HG03060 (cell line): ENCODE results near the gene ABHD12.

Experiments used
- ATAC-seq: cut with Tn5 transposase; IDR thresholded peaks from one replicate; pipeline ENCODE4 v1.9.1; 2021; ENCODE audit warnings: low read depth, moderate number of reproducible peaks; ENCODE audit not compliant: unreplicated experiment

ABHD12 gene

GRCh38 chr20:25382704-25383370 lies 7.8 kb downstream of the ABHD12 start:
- ATAC-seq, result no peak

GRCh38 chr20:25380945-25381614 lies 9.6 kb downstream of the ABHD12 start:
- no peak for ATAC-seq

DNA sequence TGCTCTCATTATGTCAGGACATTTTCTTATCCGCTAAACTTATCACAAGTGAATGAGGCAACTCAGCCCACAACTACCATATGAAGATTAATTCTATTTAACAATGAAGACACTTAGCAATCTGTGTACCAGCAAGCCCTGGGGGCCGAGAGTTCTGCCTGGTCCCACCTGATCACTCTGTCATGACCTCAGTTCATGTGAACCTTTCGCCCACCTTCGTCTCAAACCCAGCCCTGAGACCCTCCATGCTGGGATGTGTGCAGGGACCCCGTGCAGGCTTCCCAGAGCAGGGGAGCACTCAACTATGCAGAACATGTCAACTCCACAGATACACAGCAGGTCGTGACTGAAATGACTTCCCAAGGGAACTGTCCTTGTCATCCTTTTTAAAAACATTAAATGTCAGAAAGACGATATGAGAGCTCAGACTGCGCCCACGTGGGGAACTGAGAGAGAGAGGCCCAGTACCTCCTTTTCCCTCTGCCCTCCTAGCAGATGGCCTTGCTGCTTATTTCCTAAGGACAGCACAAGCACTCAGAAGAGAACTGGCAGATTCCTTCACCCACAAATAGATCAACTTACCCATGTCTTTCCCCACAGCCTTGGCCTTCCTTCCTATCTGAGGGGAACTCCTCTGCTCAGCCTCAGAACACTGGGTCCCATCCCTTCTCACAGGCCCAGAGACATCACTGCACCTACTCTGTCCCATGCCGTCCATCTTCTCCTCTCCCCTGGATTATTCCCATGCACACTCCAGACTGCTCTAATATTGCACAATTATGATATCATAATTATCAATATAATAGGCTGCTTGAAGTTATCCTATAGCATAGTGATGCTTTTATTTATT lies 11.5 kb downstream of the ABHD12 start:
- ATAC-seq, result no peak

GRCh38 chr20:25378189-25378883 lies 12.3 kb downstream of the ABHD12 start:
- ATAC-seq, result no peak

DNA sequence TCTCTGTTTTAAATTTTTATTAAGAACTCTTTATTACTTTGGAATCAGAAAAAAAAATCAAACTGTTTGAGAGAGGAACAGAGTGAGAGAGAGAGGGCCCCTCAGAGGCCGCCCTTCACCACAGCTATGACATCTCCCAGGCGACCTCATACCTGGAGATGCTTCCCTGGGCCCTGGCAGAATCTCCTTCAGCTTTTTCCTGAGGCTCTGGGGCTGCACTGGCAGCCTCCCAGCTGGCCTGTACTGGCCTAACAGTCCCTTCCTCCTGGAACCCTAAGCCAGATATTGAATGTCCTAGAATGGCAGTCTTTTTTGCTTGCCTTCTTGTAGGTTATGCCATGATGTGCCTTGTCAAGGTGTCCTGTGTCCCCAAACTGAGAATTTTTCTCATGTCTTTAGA lies 13.7 kb downstream of the ABHD12 start:
- no peak for ATAC-seq

- no peak for ATAC-seq
Measured at GRCh38 chr20:25376236-25376635, 14.4 kb downstream of the ABHD12 start.

DNA sequence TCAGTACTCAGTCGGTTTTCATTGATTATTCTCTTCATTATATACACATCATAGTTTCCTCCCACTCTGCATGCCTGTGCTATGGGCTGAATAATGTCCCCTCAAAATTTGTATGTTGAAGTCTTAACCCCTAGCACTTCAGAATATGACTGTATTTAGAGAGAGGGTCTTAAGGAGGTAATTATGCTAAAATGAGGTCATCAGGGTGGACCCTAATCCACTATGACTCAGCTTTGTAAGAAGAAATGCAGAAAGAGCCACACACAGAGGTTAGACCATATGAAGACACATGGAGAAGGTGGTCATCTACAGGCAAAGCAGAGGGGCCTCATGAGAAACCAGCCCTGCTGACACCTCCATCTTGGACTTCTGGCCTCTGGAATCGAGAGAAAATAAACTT lies 15.8 kb downstream of the ABHD12 start:
- ATAC-seq, result no peak

GRCh38 chr20:25372584-25373336 lies 17.9 kb downstream of the ABHD12 start:
- no peak for ATAC-seq

- no peak for ATAC-seq
Measured at GRCh38 chr20:25369971-25370370, 20.7 kb downstream of the ABHD12 start.

DNA sequence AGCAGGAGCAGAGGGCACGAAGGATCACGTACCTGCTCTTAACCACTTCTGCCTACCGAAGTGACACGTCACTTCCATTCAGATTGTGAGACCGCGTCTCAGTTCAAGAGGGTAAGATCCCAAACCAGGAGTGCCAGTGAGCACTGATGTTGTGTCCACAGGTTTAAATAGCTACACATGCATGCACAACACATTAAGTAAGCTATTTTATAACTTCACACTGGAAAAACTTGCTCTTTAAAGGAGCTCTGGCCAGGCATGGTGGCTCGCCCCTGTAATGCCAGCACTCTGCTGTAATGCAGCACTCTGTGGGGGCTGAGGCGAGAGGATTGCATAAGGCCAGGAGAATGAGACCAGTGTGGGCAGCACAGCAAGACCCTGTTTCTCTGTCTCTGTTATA lies 21.1 kb downstream of the ABHD12 start:
- ATAC-seq, result no peak

GRCh38 chr20:25368976-25369375 lies 21.7 kb downstream of the ABHD12 start:
- no peak for ATAC-seq

DNA sequence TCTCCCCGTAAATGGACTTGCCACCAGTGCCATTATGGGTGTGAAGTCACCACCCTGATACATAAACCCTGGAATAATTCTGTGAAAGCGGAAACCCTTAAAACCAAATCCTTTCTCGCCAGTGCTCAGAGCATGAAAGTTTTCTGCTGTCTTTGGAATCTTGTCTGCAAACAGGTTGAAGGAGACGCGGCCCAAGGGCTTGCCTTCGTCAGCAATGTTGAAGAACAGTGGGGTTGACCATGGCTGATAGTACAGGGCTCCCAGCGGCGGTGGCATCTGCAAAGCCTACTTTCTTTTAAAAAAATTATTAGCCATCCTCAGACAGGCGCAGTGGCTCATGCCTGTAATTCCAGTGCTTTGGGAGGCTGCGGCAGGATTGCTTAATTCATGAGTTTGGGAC lies 22.1 kb downstream of the ABHD12 start:
- ATAC-seq, result no peak

- ATAC-seq, result no peak
Measured at GRCh38 chr20:25364879-25365699, 25.5 kb downstream of the ABHD12 start.

DNA sequence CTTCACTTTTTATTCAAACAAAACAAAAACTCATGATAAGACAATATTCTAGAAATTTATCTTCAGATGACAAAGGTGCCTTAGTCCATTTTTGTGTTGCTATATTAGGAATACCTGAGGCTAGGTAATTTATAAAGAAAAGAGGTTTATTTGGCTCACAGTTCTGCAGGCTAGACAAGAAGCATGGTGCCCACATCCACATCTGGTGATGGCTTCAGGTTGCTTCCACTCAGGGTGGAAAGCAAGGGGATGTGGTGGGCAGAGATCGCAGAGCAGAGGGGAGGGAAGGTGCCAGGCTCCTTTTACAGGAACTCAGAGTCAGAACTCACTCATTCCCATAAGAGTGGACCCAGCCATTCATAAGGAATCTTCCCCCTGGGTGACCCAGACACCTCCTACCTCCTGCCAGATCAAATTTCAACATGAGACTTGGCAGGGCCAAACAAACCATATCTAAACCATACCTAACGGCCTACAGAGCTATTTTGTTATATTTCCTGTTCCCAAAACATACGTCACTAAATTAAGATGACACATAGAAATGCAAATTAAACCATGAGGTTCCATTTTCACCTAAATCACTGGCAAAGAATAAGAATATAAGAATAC lies 26.4 kb downstream of the ABHD12 start:
- no peak for ATAC-seq

DNA sequence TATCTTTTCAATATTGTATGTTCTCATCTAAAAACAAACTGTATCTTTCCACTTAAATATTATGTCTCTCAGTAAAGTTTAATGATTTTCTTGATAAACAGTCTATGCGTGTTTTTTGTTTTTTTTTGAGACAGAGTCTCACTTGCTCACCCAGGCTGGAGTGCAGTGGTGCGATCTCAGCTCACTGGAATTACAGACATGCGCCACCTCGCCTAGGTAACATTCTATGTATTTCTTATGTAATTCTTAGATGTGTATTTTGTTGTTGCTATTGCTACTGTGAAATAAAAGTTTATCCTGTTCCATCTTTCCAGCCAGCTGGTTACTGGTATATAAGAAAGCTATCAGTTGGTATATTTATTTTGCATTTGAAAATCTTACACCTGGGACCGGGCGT lies 29.4 kb downstream of the ABHD12 start:
- ATAC-seq, result no peak

DNA sequence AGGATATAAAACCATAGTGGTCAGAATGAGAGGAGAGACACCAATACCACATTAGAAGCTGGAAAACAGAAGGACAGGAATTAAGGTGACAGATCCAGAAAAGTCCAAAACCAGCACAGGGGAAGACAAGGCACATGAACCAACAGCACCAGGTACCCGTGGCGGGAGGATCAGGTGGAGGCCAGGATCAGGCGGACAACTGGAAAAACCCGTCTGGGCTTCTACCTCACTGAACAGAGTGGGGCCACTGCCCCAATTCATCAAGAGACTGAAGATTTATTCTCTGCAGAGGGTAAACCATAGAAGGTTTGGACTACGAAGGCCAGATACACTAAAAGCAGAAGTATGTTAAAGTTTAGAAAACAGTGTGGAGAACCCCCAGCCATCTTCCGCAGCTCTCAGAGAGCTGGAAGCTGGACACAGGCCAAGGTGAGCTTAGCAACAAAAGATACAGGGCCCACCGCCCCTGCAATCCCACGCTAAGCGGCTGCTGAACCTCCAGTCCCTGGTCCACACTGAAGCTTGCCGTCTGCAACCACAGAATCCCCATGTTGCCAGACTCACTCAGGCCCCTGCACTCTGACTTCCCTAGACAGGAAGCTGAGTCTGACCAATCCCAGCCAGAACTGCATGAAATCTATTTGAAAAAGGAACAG lies 29.9 kb downstream of the ABHD12 start:
- ATAC-seq, result no peak

DNA sequence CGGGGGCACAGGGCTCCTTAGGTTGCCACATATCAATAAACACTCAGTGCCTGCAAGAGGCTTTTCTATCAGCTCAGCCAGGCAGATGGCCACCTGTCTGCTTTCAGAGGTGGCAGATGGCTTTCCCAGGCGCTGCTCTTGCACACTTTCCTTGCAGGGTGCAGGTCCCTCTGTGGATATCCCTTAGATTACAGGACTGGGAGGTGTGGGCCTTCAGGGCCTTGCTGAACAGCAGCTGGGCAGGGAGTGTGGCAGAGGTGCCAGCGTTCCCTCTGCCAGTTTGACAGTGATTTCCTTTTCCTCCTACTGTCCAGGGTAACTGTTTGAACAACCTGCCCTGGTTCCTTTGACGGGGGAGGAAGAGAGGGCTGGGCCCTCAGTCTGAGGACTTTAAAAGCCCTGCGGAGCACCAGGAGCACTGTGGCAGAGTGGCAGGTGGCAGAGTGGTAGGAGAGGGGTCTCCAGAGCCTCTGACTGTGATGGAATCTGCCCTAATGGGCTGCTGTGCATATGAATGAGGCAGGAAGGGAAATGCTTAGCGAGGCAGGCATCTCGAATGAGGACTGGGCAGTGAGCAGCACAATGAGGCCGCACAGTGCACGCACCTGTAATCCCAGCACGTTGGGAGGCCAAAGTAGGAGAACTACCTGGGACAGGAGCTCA lies 34.2 kb downstream of the ABHD12 start:
- no peak for ATAC-seq

DNA sequence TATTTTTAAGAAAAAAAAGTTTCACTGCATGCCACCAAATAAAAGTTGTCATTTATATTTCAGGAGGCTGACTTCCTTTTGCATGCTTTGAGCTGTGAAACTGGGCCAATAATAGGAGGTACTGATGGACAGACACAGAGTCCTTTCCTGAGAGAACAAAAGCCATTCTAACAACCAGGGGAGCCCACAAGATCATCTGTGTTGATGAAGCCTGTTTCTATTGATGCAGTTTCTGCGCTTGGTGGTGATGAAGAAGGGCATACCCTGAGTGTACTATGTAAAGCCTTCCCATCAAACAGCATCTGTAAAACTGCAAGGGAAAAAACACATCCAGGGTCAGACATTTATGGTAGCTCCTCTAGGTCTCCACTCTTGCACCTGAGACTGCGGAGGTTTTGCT lies 34.8 kb downstream of the ABHD12 start:
- ATAC-seq, result no peak
